Spleen (tissue), 11 donors: Measurements from ENCODE around the gene AKT1. TPM values are rescaled to one million over a fixed set of nuclear protein-coding genes. Genes with fewer than 3 reads are reported as not detected.
A peak's percentile ranks its signal among the peaks of the same experiment; 100 is the strongest.

Experiments
- DNase-seq: peaks from one replicate; pipeline ENCODE4 v3.0.0-alpha.2; 2020
- H3K27ac ChIP-seq, 8 donors: fragments of 200-600 bp; sonication (generic) in 7 of 8; 1 replicate in 4 of 8; 2 replicates in 4 of 8; pipeline versions ENCODE4 v1.5.0 to v1.8.0; 2016 to 2021; ENCODE audit warnings: inconsistent platforms in 4 of 8, mild to moderate bottlenecking in 4 of 8, moderate library complexity in 1 of 8
- H3K27me3 ChIP-seq, 7 donors: fragments of 200-600 bp; sonication (generic) in 6 of 7; replicated peaks in 1 of 7; 1 replicate in 4 of 7; 2 replicates in 3 of 7; pipeline versions ENCODE4 v1.5.0 to v1.8.0; 2016 to 2021; ENCODE audit warnings: inconsistent platforms in 3 of 7, mild to moderate bottlenecking in 1 of 7
- H3K36me3 ChIP-seq, 6 donors: fragments of 200-600 bp; sonication (generic) in 5 of 6; 1 replicate in 4 of 6; 2 replicates in 2 of 6; pipeline versions ENCODE4 v1.5.0 to v1.8.0; 2016 to 2021; ENCODE audit warnings: inconsistent platforms in 2 of 6
- H3K4me1 ChIP-seq, 6 donors: fragments of 200-600 bp; sonication (generic) in 5 of 6; 1 replicate in 3 of 6; 2 replicates in 3 of 6; pipeline versions ENCODE4 v1.5.0 to v1.8.0; 2016 to 2021; ENCODE audit warnings: inconsistent platforms in 3 of 6
- H3K4me3 ChIP-seq, 8 donors: fragments of 200-600 bp; sonication (generic) in 7 of 8; 1 replicate in 4 of 8; 2 replicates in 4 of 8; pipeline versions ENCODE4 v1.5.0 to v1.8.0; 2016 to 2021; ENCODE audit warnings: inconsistent platforms in 4 of 8, mild to moderate bottlenecking in 4 of 8, moderate library complexity in 2 of 8
- H3K9me3 ChIP-seq, 8 donors: fragments of 200-600 bp; sonication (generic) in 7 of 8; 1 replicate in 4 of 8; 2 replicates in 4 of 8; pipeline versions ENCODE4 v1.5.0 to v1.8.0; 2016 to 2021; ENCODE audit warnings: inconsistent platforms in 4 of 8
- CTCF ChIP-seq, 11 experiments: fragments of 200-600 bp in 7 of 11; fragments of 450-650 bp in 4 of 11; sonication (generic) in 4 of 11; IDR thresholded peaks in 8 of 11; conservative IDR thresholded peaks in 3 of 11; 1 replicate in 7 of 11; 2 replicates in 4 of 11; pipeline versions ENCODE4 v1.4.0 to v1.8.0; 2016 to 2021; ENCODE audit warnings: antibody characterized with exemption in 11 of 11, inconsistent platforms in 4 of 11, mild to moderate bottlenecking in 1 of 11
- POLR2A ChIP-seq, 3 donors: fragments of 450-650 bp; IDR thresholded peaks; one replicate each; pipeline ENCODE4 v1.5.1; 2017; ENCODE audit warnings: antibody characterized with exemption in 3 of 3, mild to moderate bottlenecking in 1 of 3
- POLR2AphosphoS5 ChIP-seq, 3 donors: sonication (generic); formaldehyde crosslinking; IDR thresholded peaks; one replicate each; pipeline ENCODE4 v1.5.1; 2017; ENCODE audit warnings: antibody characterized with exemption in 3 of 3
- WGBS, 5 donors: extraction: QIAGEN DNeasy Blood & Tissue Kit in 3 of 5; methylation state at CpG; one replicate each; pipeline versions ENCODE4 v1.1.5 to v1.1.7; 2013 to 2018; 5-methylcytosine and 5-hydroxymethylcytosine counted together
- intact Hi-C: fragments of 100-400 bp; cut with DNase I; formaldehyde crosslinking; loops from one replicate; pipeline ENCODE4 v1.15.0; 2023; ENCODE audit warnings: low total_unique reads
- polyA plus RNA-seq, 3 donors: library from polyadenylated mRNA; stranded (reverse); fragments of 200-250 nt; gene quantifications; one replicate each; pipeline ENCODE4 v1.2.1, GENCODE V29; 2013
- total RNA-seq, 7 donors: library from RNA; depleted of rRNA in 3 of 7; stranded (reverse); fragments of >200 nt in 3 of 7; fragmentation: NEBNext Ultra II Directional in 4 of 7; extraction: Animal tissue kit (Norgen Biotek cat#: 25700) in 4 of 7; gene quantifications; one replicate each; pipeline versions ENCODE4 v1.1.0 to v1.2.1, GENCODE V29; 2016 to 2021
- donor health status: healthy with polysubstance abuse.
- donor health status: DM: no; HTN: no; CAD: no; lungs with moderate emphysema.
- donor health status: DM: no; HTN: no; CAD: no.
- donor health status: Bipolar disorder and iron deficiency.
- donor health status: healthy.
- donor health status: DM: no; HTN: no; CAD: no.
- donor health status: DM: yes; HTN: yes; CAD: no.

Gene AKT1
- total and polyA plus RNA-seq, 10 donors, result 56.2 to 184 (median 115) TPM

- H3K36me3 ChIP-seq, result peaks cover 0 to 93% (median 18%) of the 10 kb centered on the region in 6 donors
- no peaks in the 10 kb centered on the region for H3K27me3 ChIP-seq
- intact Hi-C loops, result no loop called here
- 89 to 96% (median 94%) methylated on average over 10 to 28 of the region's 28 CpGs for WGBS, 5 donors
- H3K4me3 ChIP-seq, result no peak overlapping the region
- DNase-seq, result no peak
- no peak for TF ChIP-seq POLR2A (IDR thresholded peaks at IDR 0.05)
- H3K27ac ChIP-seq, result no peak overlapping the region
- H3K4me1 ChIP-seq, result peaks cover 8 to 46% (median 28%) of the 10 kb centered on the region in 6 donors
- H3K9me3 ChIP-seq, result no peaks in the 10 kb centered on the region
Measured at GRCh38 chr14:104782086-104782807, 13.3 kb downstream of the AKT1 start.

- H3K36me3 ChIP-seq, result peaks cover 0 to 93% (median 22%) of the 10 kb centered on the region in 6 donors
- intact Hi-C loops, result no loop called here
- no peak overlapping the region for H3K4me3 ChIP-seq
- H3K27me3 ChIP-seq, result no peaks in the 10 kb centered on the region
- 83 to 92% (median 89%) methylated on average over 15 to 20 of the region's 20 CpGs for WGBS, 5 donors
- DNase-seq, result no peak
- peaks cover under 1 to 38% (median 20%) of the 10 kb centered on the region in 6 donors for H3K4me1 ChIP-seq
- no peaks in the 10 kb centered on the region for H3K9me3 ChIP-seq
- TF ChIP-seq POLR2AphosphoS5 (IDR thresholded peaks at IDR 0.05) (peak in 1 of 3 donors; percentile 9), POLR2A (IDR thresholded peaks at IDR 0.05) (no peak), CTCF (IDR thresholded peaks at IDR 0.05 in 8 of 11, conservative IDR thresholded peaks at IDR 0.05 in 3 of 11) (no peak)
- no peak overlapping the region for H3K27ac ChIP-seq
Measured at GRCh38 chr14:104781271-104782077, 14.1 kb downstream of the AKT1 start.

GRCh38 chr14:104780513-104781030 is 15.0 kb downstream of the AKT1 start:
- peaks cover 0 to 97% (median 26%) of the 10 kb centered on the region in 6 donors for H3K36me3 ChIP-seq
- H3K27me3 ChIP-seq, result no peaks in the 10 kb centered on the region
- H3K27ac ChIP-seq, result no peak overlapping the region
- H3K4me1 ChIP-seq, result peaks cover 0 to 29% (median 13%) of the 10 kb centered on the region in 6 donors
- no peak for TF ChIP-seq CTCF (IDR thresholded peaks at IDR 0.05 in 8 of 11, conservative IDR thresholded peaks at IDR 0.05 in 3 of 11)
- no peak for TF ChIP-seq POLR2A (IDR thresholded peaks at IDR 0.05)
- no peak for TF ChIP-seq POLR2AphosphoS5 (IDR thresholded peaks at IDR 0.05)
- intact Hi-C loops, result no loop called here
- no peaks in the 10 kb centered on the region for H3K9me3 ChIP-seq
- no peak overlapping the region for H3K4me3 ChIP-seq
- DNase-seq, result no peak
- 87 to 96% (median 93%) methylated on average over 12 to 24 of the region's 24 CpGs for WGBS, 5 donors

- Histone ChIP-seq H3K27ac (no peak overlapping the region), H3K9me3 (no peaks in the 10 kb centered on the region), H3K36me3 (peaks cover 0 to 97% (median 33%) of the 10 kb centered on the region in 6 donors), H3K27me3 (no peaks in the 10 kb centered on the region), H3K4me3 (no peak overlapping the region), H3K4me1 (peaks cover 0 to 23% (median 8%) of the 10 kb centered on the region in 6 donors)
- no peak for DNase-seq
- intact Hi-C loops, result no loop called here
- TF ChIP-seq CTCF (IDR thresholded peaks at IDR 0.05 in 8 of 11, conservative IDR thresholded peaks at IDR 0.05 in 3 of 11) (no peak), POLR2A (IDR thresholded peaks at IDR 0.05) (no peak), POLR2AphosphoS5 (IDR thresholded peaks at IDR 0.05) (peak in 1 of 3 donors; percentile 14)
- 86 to 93% (median 91%) methylated on average over 27 to 32 of the region's 32 CpGs for WGBS, 5 donors
Measured at GRCh38 chr14:104779776-104780512, 15.6 kb downstream of the AKT1 start.
